OCI-LY3 (cell line): ENCODE measurements around the gene PEAK3.

ENCODE experiments used
- EZH2phosphoT487 ChIP-seq: fragments of 200-600 bp; shearing (Covaris generic); IDR thresholded peaks from 2 replicates; pipeline ENCODE4 v1.6.1; 2018; ENCODE audit warnings: antibody characterized with exemption, mixed run types, low read depth
- TF ChIP-seq, protein P1 (sequence below): fragments of 200-600, 300-600 bp; sonication (generic); IDR thresholded peaks from 2 replicates; pipeline ENCODE4 v1.5.1; 2014; ENCODE audit warnings: antibody characterized with exemption, low read length, low read depth

- TF ChIP-seq, protein P1, sequence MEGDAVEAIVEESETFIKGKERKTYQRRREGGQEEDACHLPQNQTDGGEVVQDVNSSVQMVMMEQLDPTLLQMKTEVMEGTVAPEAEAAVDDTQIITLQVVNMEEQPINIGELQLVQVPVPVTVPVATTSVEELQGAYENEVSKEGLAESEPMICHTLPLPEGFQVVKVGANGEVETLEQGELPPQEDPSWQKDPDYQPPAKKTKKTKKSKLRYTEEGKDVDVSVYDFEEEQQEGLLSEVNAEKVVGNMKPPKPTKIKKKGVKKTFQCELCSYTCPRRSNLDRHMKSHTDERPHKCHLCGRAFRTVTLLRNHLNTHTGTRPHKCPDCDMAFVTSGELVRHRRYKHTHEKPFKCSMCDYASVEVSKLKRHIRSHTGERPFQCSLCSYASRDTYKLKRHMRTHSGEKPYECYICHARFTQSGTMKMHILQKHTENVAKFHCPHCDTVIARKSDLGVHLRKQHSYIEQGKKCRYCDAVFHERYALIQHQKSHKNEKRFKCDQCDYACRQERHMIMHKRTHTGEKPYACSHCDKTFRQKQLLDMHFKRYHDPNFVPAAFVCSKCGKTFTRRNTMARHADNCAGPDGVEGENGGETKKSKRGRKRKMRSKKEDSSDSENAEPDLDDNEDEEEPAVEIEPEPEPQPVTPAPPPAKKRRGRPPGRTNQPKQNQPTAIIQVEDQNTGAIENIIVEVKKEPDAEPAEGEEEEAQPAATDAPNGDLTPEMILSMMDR = no peak
- no peak for TF ChIP-seq EZH2phosphoT487
Measured at GRCh38 chr19:2240881-2241760, 40.9 kb downstream of the PEAK3 start.
